GM23338 (cell line): ENCODE data around the gene GLB1L3. TPM values are rescaled to one million over a fixed set of nuclear protein-coding genes. Genes with fewer than 3 reads are reported as not detected.

Source experiments
- ATAC-seq: fragments of 200-7000 bp; cut with Tn5 transposase; 3 replicates; pipeline ENCODE4 v1.9.1; 2020
- DNase-seq: peaks from one replicate; pipeline ENCODE4 v3.0.0-alpha.2; 2015; ENCODE audit warnings: low spot score
- H2AFZ ChIP-seq: fragments of 200-600 bp; sonication (generic); 2 replicates; pipeline ENCODE4 v1.8.0; 2016; ENCODE audit warnings: antibody characterized with exemption, mild to moderate bottlenecking, moderate library complexity
- H3F3A ChIP-seq: fragments of 200-600 bp; sonication (generic); replicated peaks from 2 replicates; pipeline ENCODE4 v1.8.0; 2017; ENCODE audit warnings: antibody characterized with exemption, mixed run types, low read depth
- H3K27ac ChIP-seq: fragments of 200-600 bp; sonication (generic); 2 replicates; pipeline ENCODE4 v1.6.1; 2016; ENCODE audit warnings: low read depth
- H3K27me3 ChIP-seq: fragments of 200-600 bp; sonication (generic); 2 replicates; pipeline ENCODE4 v1.8.0; 2016; ENCODE audit warnings: mild to moderate bottlenecking, mixed run types, moderate library complexity; ENCODE audit not compliant: insufficient read depth
- H3K36me3 ChIP-seq: fragments of 200-600 bp; sonication (generic); 2 replicates; pipeline ENCODE4 v1.8.0; 2016; ENCODE audit warnings: mild to moderate bottlenecking; ENCODE audit not compliant: insufficient read depth
- H3K4me1 ChIP-seq: fragments of 200-600 bp; sonication (generic); 2 replicates; pipeline ENCODE4 v1.8.0; 2016; ENCODE audit warnings: mild to moderate bottlenecking, moderate library complexity; ENCODE audit not compliant: insufficient read depth
- H3K4me2 ChIP-seq: fragments of 200-600 bp; sonication (generic); 2 replicates; pipeline ENCODE4 v1.7.1; 2017; ENCODE audit warnings: mixed run types
- H3K4me3 ChIP-seq: fragments of 200-600 bp; sonication (generic); 2 replicates; pipeline ENCODE4 v1.6.1; 2016; ENCODE audit warnings: mixed run types
- H3K79me2 ChIP-seq: fragments of 200-600 bp; sonication (generic); replicated peaks from 2 replicates; pipeline ENCODE4 v1.8.0; 2017; ENCODE audit warnings: mild to moderate bottlenecking; ENCODE audit not compliant: insufficient read depth
- H3K9me2 ChIP-seq: fragments of 200-600 bp; sonication (generic); 2 replicates; pipeline ENCODE4 v1.8.0; 2017; ENCODE audit not compliant: insufficient read depth
- H4K20me1 ChIP-seq: fragments of 200-600 bp; sonication (generic); replicated peaks from 2 replicates; pipeline ENCODE4 v1.8.0; 2017; ENCODE audit warnings: mild to moderate bottlenecking; ENCODE audit not compliant: insufficient read depth
- H3K27ac Mint-ChIP-seq: 2 replicates; pipeline ENCODE4 v1.8.0; 2020; ENCODE audit warnings: inconsistent platforms, mild to moderate bottlenecking, moderate library complexity, mixed read lengths
- H3K27me3 Mint-ChIP-seq: 3 replicates; pipeline ENCODE4 v1.8.0; 2022; ENCODE audit warnings: low read depth, mild to moderate bottlenecking, moderate library complexity, mixed read lengths, inconsistent platforms; ENCODE audit not compliant: insufficient read depth, poor library complexity
- H3K36me3 Mint-ChIP-seq: 3 replicates; pipeline ENCODE4 v1.8.0; 2021; ENCODE audit warnings: low read depth, mild to moderate bottlenecking, inconsistent platforms, moderate library complexity, mixed read lengths
- H3K4me1 Mint-ChIP-seq: 3 replicates; pipeline ENCODE4 v1.8.0; 2020; ENCODE audit warnings: mild to moderate bottlenecking, inconsistent platforms, mixed read lengths
- H3K4me3 Mint-ChIP-seq: 3 replicates; pipeline ENCODE4 v1.8.0; 2021; ENCODE audit warnings: moderate library complexity, mild to moderate bottlenecking, inconsistent platforms, mixed read lengths
- H3K9me3 Mint-ChIP-seq: 3 replicates; pipeline ENCODE4 v1.8.0; 2020; ENCODE audit warnings: moderate library complexity, mild to moderate bottlenecking, inconsistent platforms, mixed read lengths
- CREB1 ChIP-seq: fragments of 250-450 bp; sonication (Bioruptor Pico); IDR thresholded peaks from 2 replicates; pipeline ENCODE4 v1.5.0; 2020; ENCODE audit warnings: low read depth, mild to moderate bottlenecking, moderate library complexity
- ETS1 ChIP-seq: IDR thresholded peaks from 2 replicates; pipeline ENCODE4 v1.6.1; 2016; ENCODE audit warnings: antibody characterized with exemption
- EZH2 ChIP-seq: fragments of 200-600 bp; sonication (generic); IDR thresholded peaks from one replicate; pipeline ENCODE4 v1.8.0; 2017; ENCODE audit warnings: antibody characterized with exemption, mild to moderate bottlenecking, low read depth; ENCODE audit not compliant: unreplicated experiment
- NANOG ChIP-seq: IDR thresholded peaks from 2 replicates; pipeline ENCODE4 v1.6.1; 2016; ENCODE audit warnings: antibody characterized with exemption, borderline replicate concordance
- REST ChIP-seq: IDR thresholded peaks from one replicate; pipeline ENCODE4 v1.6.1; 2018; ENCODE audit warnings: antibody characterized with exemption; ENCODE audit not compliant: unreplicated experiment
- ZNF114 ChIP-seq: fragments of 250-450 bp; sonication (Bioruptor Pico); IDR thresholded peaks from 2 replicates; pipeline ENCODE4 v1.5.0; 2020; ENCODE audit warnings: mild to moderate bottlenecking, moderate library complexity
- ZNF462 ChIP-seq: fragments of 250-450 bp; sonication (Bioruptor Pico); IDR thresholded peaks from 2 replicates; pipeline ENCODE4 v1.5.0; 2020; ENCODE audit warnings: mild to moderate bottlenecking, moderate library complexity
- polyA plus RNA-seq: library from polyadenylated mRNA; unstranded; fragments of >200 nt; fragmentation: Nextera tagmentation; extraction: Ambion mirVana; gene quantifications from 2 replicates; pipeline ENCODE4 v1.2.1, GENCODE V29; 2016
- total RNA-seq: library from RNA; depleted of rRNA; stranded (reverse); fragments of >200 nt; shearing (Covaris generic); gene quantifications from 2 replicates; pipeline ENCODE4 v1.2.3, GENCODE V29; 2014

GLB1L3 gene
- total and polyA plus RNA-seq, 2 experiments from 2014 or later = 28.8 to 33.1 TPM

GRCh38 chr11:134246100-134246499, 30.1 kb upstream of the GLB1L3 start:
- no peaks in the 10 kb centered on the region for H3K27me3 ChIP-seq
- no peaks in the 10 kb centered on the region for H3K9me3 Mint-ChIP-seq
- H3K4me1 Mint-ChIP-seq = peaks cover 9% of the 10 kb centered on the region; the same call in 2 of the 3 replicates
- no peaks in the 10 kb centered on the region for H3K27me3 Mint-ChIP-seq
- no peak for DNase-seq
- H4K20me1 ChIP-seq = no peaks in the 10 kb centered on the region
- no peak overlapping the region for H3K4me3 Mint-ChIP-seq
- no peak overlapping the region for H3K4me2 ChIP-seq
- no peaks in the 10 kb centered on the region for H3K9me2 ChIP-seq
- peaks cover 26% of the 10 kb centered on the region for H3K36me3 ChIP-seq
- no peaks in the 10 kb centered on the region for H3F3A ChIP-seq
- H3K4me1 ChIP-seq = no peaks in the 10 kb centered on the region
- H3K27ac Mint-ChIP-seq = no peak overlapping the region
- TF ChIP-seq EZH2 (no peak), REST (no peak), NANOG (no peak), CREB1 (CRISPR knock-in tag) (no peak), ETS1 (no peak), ZNF114 (CRISPR knock-in tag) (no peak)
- no peak overlapping the region for H2AFZ ChIP-seq
- no peak overlapping the region for H3K4me3 ChIP-seq
- peaks cover 49% of the 10 kb centered on the region for H3K36me3 Mint-ChIP-seq
- H3K27ac ChIP-seq = no peak overlapping the region
- no peak for ATAC-seq
- no peaks in the 10 kb centered on the region for H3K79me2 ChIP-seq

GRCh38 chr11:134246678-134247077, 29.5 kb upstream of the GLB1L3 start:
- no peak overlapping the region for H2AFZ ChIP-seq
- DNase-seq = no peak
- TF ChIP-seq EZH2 (no peak), REST (no peak), ZNF462 (CRISPR knock-in tag) (no peak)

More at GRCh38 chr11:134246678-134247077, 29.5 kb upstream of the GLB1L3 start:
- no peak for ATAC-seq
- Mint-ChIP-seq H3K27me3 (no peaks in the 10 kb centered on the region), H3K4me3 (no peak overlapping the region), H3K36me3 (peaks cover 55% of the 10 kb centered on the region), H3K27ac (no peak overlapping the region), H3K9me3 (no peaks in the 10 kb centered on the region), H3K4me1 (peaks cover 12% of the 10 kb centered on the region)
- Histone ChIP-seq H4K20me1 (no peaks in the 10 kb centered on the region; the same call in 1 of the 2 replicates), H3K4me1 (peaks cover 6% of the 10 kb centered on the region; the same call in 1 of the 2 replicates), H3K36me3 (peaks cover 27% of the 10 kb centered on the region), H3K4me3 (no peak overlapping the region), H3K27ac (no peak overlapping the region), H3K9me2 (no peaks in the 10 kb centered on the region), H3K79me2 (peaks cover 3% of the 10 kb centered on the region; the same call in 1 of the 2 replicates), H3F3A (no peaks in the 10 kb centered on the region; the same call in 1 of the 2 replicates), H3K27me3 (no peaks in the 10 kb centered on the region), H3K4me2 (no peak overlapping the region)
